ENCODE measurements around the gene XPNPEP1. TPM values are rescaled to one million over a fixed set of nuclear protein-coding genes. Genes with fewer than 3 reads are reported as not detected.

The XPNPEP1 gene
- total RNA-seq, 1 donor from 2014 or later: 60.6 TPM

- intact Hi-C loops (cut with DNase I): loop anchor here (10.0 kb wide), 1 partner anchor 402 kb away; no protein-coding TSS in a partner anchor
- DNase-seq (ENCODE audit: low spot score) (peak; percentile 42), ATAC-seq (no peak)
Observed at GRCh38 chr10:109882251-109883057, 40.9 kb downstream of the XPNPEP1 start.

GRCh38 chr10:109881769-109882057 lies 41.6 kb downstream of the XPNPEP1 start:
- DNase-seq (ENCODE audit: low spot score) (no peak), ATAC-seq (no peak)
- intact Hi-C loops (cut with DNase I): loop anchor here (10.0 kb wide), 1 partner anchor 403 kb away; no protein-coding TSS in a partner anchor

- no peak for ATAC-seq
- intact Hi-C loops (cut with DNase I): loop anchor here (10.0 kb wide), 1 partner anchor 404 kb away; no protein-coding TSS in a partner anchor
- peak; percentile 60 for DNase-seq (ENCODE audit: low spot score)
Observed at GRCh38 chr10:109880886-109881768, 42.2 kb downstream of the XPNPEP1 start.

- intact Hi-C loops (cut with DNase I): no loop called here
- no peak for ATAC-seq
Observed at GRCh38 chr10:109877546-109877945, 45.8 kb downstream of the XPNPEP1 start.

GRCh38 chr10:109875828-109876821 lies 47.2 kb downstream of the XPNPEP1 start:
- DNase-seq (ENCODE audit: low spot score) (peak; percentile 19), ATAC-seq (peak; percentile 35)
- intact Hi-C loops (cut with DNase I): no loop called here

More at GRCh38 chr10:109877546-109877945, 45.8 kb downstream of the XPNPEP1 start:
- peak; percentile 49 for DNase-seq (ENCODE audit: low spot score)

- ATAC-seq (peak; percentile 74), DNase-seq (ENCODE audit: low spot score) (peak; percentile 50)
- intact Hi-C loops (cut with DNase I): no loop called here
Observed at GRCh38 chr10:109875151-109875568, 48.2 kb downstream of the XPNPEP1 start.

- ATAC-seq: no peak
- intact Hi-C loops (cut with DNase I): no loop called here
- peak; percentile 15 for DNase-seq (ENCODE audit: low spot score)
Observed at GRCh38 chr10:109871476-109871875, 51.8 kb downstream of the XPNPEP1 start.

- DNase-seq (ENCODE audit: low spot score) (no peak), ATAC-seq (no peak)
- intact Hi-C loops (cut with DNase I): no loop called here
Observed at GRCh38 chr10:109866995-109867635, 56.2 kb downstream of the XPNPEP1 start.

- peak; percentile 55 for ATAC-seq
Observed at GRCh38 chr10:109866168-109866994, 56.9 kb downstream of the XPNPEP1 start.

GRCh38 chr10:109863775-109864174 lies 59.5 kb downstream of the XPNPEP1 start:
- intact Hi-C loops (cut with DNase I): no loop called here
- DNase-seq (ENCODE audit: low spot score): no peak
- no peak for ATAC-seq

More at GRCh38 chr10:109866168-109866994, 56.9 kb downstream of the XPNPEP1 start:
- no peak for DNase-seq (ENCODE audit: low spot score)
- intact Hi-C loops (cut with DNase I): no loop called here

- DNase-seq (ENCODE audit: low spot score): no peak
- intact Hi-C loops (cut with DNase I): no loop called here
- no peak for ATAC-seq
Observed at GRCh38 chr10:109862738-109863137, 60.6 kb downstream of the XPNPEP1 start.

- DNase-seq (ENCODE audit: low spot score) (no peak), ATAC-seq (no peak)
- intact Hi-C loops (cut with DNase I): no loop called here
Observed at GRCh38 chr10:109862041-109862440, 61.3 kb downstream of the XPNPEP1 start.

- DNase-seq (ENCODE audit: low spot score) (no peak), ATAC-seq (no peak)
- intact Hi-C loops (cut with DNase I): no loop called here
Observed at GRCh38 chr10:109861081-109861480, 62.2 kb downstream of the XPNPEP1 start.

GRCh38 chr10:109859221-109859620 lies 64.1 kb downstream of the XPNPEP1 start:
- DNase-seq (ENCODE audit: low spot score) (no peak), ATAC-seq (no peak)
- intact Hi-C loops (cut with DNase I): no loop called here

GRCh38 chr10:109855746-109856145 lies 67.6 kb downstream of the XPNPEP1 start:
- no peak for ATAC-seq
- no peak for DNase-seq (ENCODE audit: low spot score)
- intact Hi-C loops (cut with DNase I): no loop called here

GRCh38 chr10:109853921-109854320 lies 69.4 kb downstream of the XPNPEP1 start:
- DNase-seq (ENCODE audit: low spot score): no peak
- intact Hi-C loops (cut with DNase I): no loop called here
- ATAC-seq: no peak

- peak; percentile 89 for ATAC-seq
- intact Hi-C loops (cut with DNase I): no loop called here
- DNase-seq (ENCODE audit: low spot score): peak; percentile 91
Observed at GRCh38 chr10:109852475-109853037, 70.8 kb downstream of the XPNPEP1 start.

Measured in sciatic nerve (tissue), 2 donors.